H1 (cell line): ENCODE data around the gene ASCC1.

Source experiments
- ASH2L ChIP-seq: fragments of 200-600, 300-600 bp; sonication (generic); IDR thresholded peaks from one replicate; pipeline ENCODE4 v1.7.1; 2017; ENCODE audit warnings: low read length
- CTCF ChIP-seq, 3 experiments: IDR thresholded peaks; 1 replicate in 2 of 3; 2 replicates in 1 of 3; pipeline versions ENCODE4 v1.5.1 to v1.6.1; 2011; ENCODE audit warnings: low read length in 3 of 3, mild to moderate bottlenecking in 3 of 3, inconsistent platforms in 2 of 3, low read depth in 1 of 3, moderate library complexity in 1 of 3; ENCODE audit not compliant: insufficient read depth in 1 of 3; ENCODE audit errors: control extremely low read depth in 1 of 3
- EP300 ChIP-seq, 2 experiments: IDR thresholded peaks; 1 replicate in 1 of 2; 2 replicates in 1 of 2; pipeline ENCODE4 v1.6.1; 2011 to 2012; ENCODE audit warnings: low read depth in 2 of 2, low read length in 2 of 2, mild to moderate bottlenecking in 2 of 2, borderline replicate concordance in 1 of 2, inconsistent platforms in 1 of 2, moderate library complexity in 1 of 2
- HDAC2 ChIP-seq, 2 experiments: fragments of 300-600 bp in 1 of 2; sonication (generic) in 1 of 2; IDR thresholded peaks; 2 replicates each; pipeline ENCODE4 v1.6.1; 2011 to 2012; ENCODE audit warnings: low read depth in 2 of 2, low read length in 2 of 2, mild to moderate bottlenecking in 2 of 2, moderate library complexity in 2 of 2, borderline replicate concordance in 1 of 2, inconsistent platforms in 1 of 2
- POLR2AphosphoS5 ChIP-seq: IDR thresholded peaks from 2 replicates; pipeline ENCODE4 v1.6.1; 2011; ENCODE audit warnings: low read depth, low read length
- SUZ12 ChIP-seq: fragments of 200-600 bp; sonication (generic); IDR thresholded peaks from 2 replicates; pipeline ENCODE4 v1.6.1; 2012; ENCODE audit warnings: mild to moderate bottlenecking, inconsistent platforms, low read length, moderate library complexity, mixed read lengths
- ZNF274 ChIP-seq: IDR thresholded peaks from 2 replicates; pipeline ENCODE4 v1.7.0; 2012; ENCODE audit warnings: low read length, borderline replicate concordance; ENCODE audit errors: extremely low read depth

- no peak for TF ChIP-seq SUZ12
- TF ChIP-seq EP300 (IDR thresholded peaks at IDR 0.05; ENCODE audit: borderline replicate concordance in 1 of 2, low read depth in 2 of 2, low read length in 2 of 2) = no peak
- TF ChIP-seq POLR2AphosphoS5 = no peak
- no peak for TF ChIP-seq CTCF (IDR thresholded peaks at IDR 0.05; ENCODE audit: control extremely low read depth in 1 of 3, insufficient read depth in 1 of 3, low read depth in 1 of 3, low read length in 3 of 3)
- no peak for TF ChIP-seq HDAC2 (IDR thresholded peaks at IDR 0.05; ENCODE audit: borderline replicate concordance in 1 of 2, low read depth in 2 of 2, low read length in 2 of 2)
- TF ChIP-seq ASH2L = no peak
- TF ChIP-seq ZNF274 = no peak
Measured at GRCh38 chr10:72204296-72204695, 11.8 kb downstream of the ASCC1 start.
